NCI-H2107 treated with DMSO at 0.1 percent for 48 hours (cell line): ENCODE data around the gene HMG20B.

Experiments
- DNase-seq: peaks from one replicate; lab custom pipeline; 2025; ENCODE audit not compliant: unreplicated experiment; lab: John Stamatoyannopoulos, UW

HMG20B gene

GRCh38 chr19:3605770-3606169 lies 33.0 kb downstream of the HMG20B start:
- DNase-seq, result no peak

- no peak for DNase-seq
Measured at GRCh38 chr19:3606174-3606689, 33.5 kb downstream of the HMG20B start.

GRCh38 chr19:3606690-3607289 lies 34.0 kb downstream of the HMG20B start, which contains the start of gene TBXA2R:
TBXA2R (minus strand) TSS chr19:3606875; CDS start chr19:3600634, 6,241 bp downstream.
- no peak for DNase-seq

DNA sequence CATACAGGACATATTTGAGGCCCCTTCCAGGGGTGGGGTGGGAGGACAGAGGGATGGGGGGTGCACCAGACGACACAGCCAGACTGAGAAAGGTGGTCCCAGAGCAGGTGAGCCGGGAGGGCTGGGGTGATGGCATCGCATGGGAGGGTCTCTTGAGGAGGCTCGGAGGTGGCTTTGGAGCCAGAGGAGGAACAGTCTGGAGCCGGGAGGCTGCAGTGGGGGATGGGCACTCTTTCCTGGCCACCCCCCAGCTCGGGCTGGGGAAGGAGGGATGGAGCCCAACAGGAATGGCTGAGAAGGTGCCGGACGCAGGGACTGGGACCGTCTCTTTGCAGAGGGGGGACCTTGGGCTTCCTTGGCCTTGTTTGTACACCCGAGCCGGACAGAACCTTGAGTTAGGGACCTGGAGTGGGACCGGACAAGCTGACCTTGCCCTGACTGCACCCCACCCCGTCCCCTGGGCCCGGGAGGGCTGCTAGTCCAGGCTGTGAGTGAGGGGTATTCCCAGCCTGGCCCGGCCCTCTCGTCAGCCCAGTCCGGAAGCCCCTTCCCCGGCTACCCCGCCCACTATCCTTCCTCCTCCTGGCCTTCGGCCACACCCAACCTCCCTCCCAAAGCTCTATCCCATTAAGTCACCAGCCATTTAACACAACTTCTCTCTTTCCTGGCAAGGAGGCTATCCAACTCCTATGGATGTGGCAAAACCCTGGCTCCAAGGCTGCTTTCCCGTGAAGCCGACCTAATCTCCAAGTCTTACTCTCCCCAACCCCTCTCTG lies 34.7 kb downstream of the HMG20B start:
- no peak for DNase-seq

- no peak for DNase-seq
Measured at GRCh38 chr19:3608079-3608641, 35.4 kb downstream of the HMG20B start.

DNA sequence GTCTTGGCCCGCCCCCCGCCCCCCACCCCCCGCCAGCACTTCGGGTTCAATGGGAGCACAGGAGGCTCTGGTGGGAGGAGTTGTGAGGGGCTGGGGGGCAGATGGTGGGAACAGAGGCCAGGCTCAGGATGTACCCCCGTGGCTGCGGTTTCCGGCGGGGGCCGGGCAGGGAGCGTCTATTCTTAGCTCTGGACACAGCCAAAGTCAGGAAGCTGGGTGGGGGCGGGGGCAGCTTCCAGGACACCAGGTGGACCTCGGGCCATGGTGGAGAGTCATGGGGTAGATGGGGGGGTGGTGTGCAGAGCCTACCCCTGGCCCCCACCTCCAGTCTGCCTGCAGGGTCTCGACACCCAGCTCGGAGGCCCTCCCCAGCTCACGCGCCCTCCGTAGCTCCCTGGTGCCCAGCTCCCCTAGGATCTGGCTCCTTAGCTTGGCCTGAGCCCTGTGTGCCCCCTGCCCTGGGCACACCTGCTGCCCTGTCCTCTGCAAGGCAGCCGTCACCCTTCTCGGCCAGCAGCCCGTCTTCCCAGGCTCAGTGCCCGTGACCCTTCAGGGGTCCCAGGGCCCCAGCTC lies 36.1 kb downstream of the HMG20B start:
- no peak for DNase-seq

- DNase-seq, result no peak
Measured at GRCh38 chr19:3609779-3610719, 37.3 kb downstream of the HMG20B start.

DNA sequence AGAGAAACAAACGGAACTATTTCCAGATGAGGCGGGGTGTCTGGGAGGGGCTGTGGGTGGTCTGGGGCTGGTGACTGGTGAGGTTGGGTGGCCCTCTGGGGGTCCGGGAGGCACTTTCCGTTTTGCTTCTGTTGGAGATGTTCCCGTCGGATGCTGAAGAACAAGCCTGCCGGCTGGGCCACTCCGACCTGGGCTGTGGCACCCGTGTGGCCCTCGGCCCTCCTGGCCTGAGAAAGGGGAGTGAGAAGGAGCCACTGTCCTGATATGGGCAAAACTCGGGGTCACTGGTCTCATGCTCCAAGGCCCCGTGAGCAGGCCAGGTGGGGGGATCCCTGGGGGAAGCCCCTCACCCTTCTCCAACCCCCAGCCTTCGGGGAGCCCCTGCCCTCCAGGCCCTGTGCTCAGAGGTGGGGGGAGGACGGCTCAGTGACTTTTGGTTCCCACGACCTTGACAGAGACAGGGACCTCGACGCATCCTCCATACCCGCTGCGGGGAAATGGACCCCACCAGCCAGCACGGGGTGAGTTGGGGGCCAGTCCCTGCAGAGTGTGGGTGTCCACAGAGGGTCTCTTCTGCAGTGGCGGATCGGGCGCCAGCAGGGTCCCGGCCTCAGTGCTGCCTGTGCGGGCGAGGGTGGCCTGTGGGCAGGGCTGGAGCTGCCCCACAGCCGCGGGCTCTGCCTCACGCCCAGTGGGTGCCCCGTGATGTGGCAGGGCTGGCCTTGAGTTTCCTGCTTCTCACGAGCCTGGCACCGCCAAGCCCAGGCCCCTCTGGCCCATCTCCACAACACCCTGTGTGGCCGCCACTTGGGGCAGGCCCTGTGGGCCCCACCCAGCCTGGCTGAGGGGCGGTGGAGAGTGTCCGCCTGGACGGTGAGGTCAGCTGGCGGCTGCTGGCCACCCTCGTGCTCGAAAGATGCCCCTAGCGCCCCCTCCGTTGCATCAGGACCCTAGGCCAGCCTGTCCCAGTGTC lies 38.3 kb downstream of the HMG20B start:
- no peak for DNase-seq

GRCh38 chr19:3611841-3612240 lies 39.1 kb downstream of the HMG20B start:
- no peak for DNase-seq

GRCh38 chr19:3612330-3612729 lies 39.6 kb downstream of the HMG20B start:
- no peak for DNase-seq

- DNase-seq, result no peak
Measured at GRCh38 chr19:3612901-3613741, 40.4 kb downstream of the HMG20B start.

DNA sequence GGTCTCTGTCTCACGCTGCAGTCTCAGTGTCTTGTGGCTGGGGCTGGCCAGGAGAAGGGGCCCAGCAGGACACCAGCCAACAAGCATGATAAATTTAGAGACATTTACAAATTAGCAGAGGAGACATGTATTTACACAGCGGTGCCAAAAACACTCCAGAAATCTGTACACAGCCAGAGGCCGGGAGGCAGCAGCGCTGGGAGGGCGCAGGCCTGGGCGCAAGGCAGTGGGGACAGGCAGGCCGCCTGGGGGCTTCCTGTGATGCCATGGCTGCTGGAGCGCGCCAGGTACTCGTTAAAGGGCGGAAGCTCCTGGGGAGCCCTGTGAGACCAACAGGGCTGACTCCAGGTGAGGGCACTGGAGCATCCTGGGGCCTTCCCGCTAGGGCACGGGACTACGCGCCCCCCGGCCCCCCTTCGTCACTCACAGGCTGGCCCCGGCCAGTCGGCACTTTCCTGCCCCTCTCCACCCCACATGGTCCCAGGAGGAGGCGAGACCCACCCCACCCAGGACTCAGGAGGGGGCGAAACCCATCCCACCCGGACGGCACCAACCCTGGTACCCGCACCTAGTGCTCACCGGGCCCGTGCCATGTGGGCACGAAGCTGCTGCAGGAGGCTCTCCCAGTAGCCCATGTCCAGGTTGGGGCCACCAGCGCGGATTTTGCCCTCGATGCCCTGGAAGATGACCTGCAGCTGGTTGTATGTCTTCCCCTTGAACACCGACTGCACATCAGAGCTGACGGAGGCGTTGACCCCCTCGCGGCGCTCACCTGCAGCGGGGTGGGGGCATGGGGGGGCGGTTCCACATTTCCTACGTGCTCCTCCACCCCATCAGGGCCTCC lies 41.3 kb downstream of the HMG20B start:
- no peak for DNase-seq

- DNase-seq, result no peak
Measured at GRCh38 chr19:3614858-3615505, 42.2 kb downstream of the HMG20B start.

GRCh38 chr19:3615524-3616135 lies 42.9 kb downstream of the HMG20B start:
- DNase-seq, result no peak

DNA sequence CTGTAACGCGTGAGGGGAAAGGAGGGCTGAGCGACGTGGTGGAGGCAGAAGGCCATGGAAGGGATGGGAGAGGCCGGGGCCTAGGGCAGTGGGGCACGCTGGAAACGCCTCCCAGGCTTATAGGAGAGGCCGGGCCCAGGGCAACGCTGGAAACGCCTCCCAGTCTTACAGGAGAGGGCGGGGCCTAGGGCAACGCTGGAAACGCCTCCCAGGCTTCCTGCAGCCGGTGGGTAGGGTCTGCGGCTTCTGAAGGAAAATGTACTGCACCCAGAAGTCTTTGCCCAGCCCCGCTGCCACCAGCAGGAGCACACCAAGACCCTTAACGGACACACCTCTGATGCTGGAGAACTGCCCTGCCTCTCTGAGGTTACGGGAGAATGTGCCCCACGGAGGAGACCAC lies 44.7 kb downstream of the HMG20B start:
- DNase-seq, result no peak

DNA sequence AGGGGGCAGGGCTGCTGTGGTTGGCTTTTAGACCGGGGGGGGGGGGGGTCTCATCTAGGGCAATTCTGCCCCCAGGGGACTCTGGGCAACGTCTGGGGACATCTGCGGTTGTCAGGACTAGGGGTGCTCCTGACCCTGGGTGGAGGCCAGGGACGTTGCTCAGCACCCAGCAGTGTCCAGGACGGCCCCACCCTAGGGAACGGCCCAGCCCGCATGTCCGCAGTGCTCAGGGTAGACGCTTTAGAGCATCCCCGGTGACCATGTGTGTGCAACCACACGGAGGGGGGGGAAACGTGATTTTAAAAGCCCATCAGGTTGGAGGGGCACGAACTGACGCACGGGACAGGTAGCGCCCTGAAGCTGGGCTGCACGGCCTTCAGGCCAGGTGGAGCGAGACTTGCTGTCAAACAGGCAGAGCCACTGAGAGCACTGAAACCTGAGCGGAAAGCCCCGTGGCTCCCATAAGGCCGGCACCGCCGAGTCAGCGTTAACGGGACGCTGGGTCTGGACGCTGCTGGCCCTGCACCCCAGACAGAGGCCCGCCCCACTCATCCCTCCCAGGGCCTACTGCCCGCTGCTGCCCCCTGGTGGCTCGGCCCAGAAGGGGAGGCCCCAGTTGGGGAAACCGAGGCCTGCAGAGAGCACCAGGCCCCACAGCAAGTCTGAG lies 45.5 kb downstream of the HMG20B start:
- no peak for DNase-seq
